GM19468 (cell line): ENCODE results near the gene MCCC1.
"Not testable (repeated sequence)": the region's sequence is repeated elsewhere in the genome, so short reads cannot be mapped to it uniquely, and the experiment has no call there.

Source experiments
- ATAC-seq: cut with Tn5 transposase; IDR thresholded peaks from one replicate; pipeline ENCODE4 v1.9.1; 2021; ENCODE audit warnings: mild to moderate bottlenecking, moderate library complexity, moderate number of reproducible peaks; ENCODE audit not compliant: unreplicated experiment; ENCODE audit errors: extremely low read depth

MCCC1 gene

GRCh38 chr3:183106635-183107034 lies 7.3 kb upstream of the MCCC1 start:
- ATAC-seq, result no peak

- not testable (repeated sequence) for ATAC-seq
Measured at GRCh38 chr3:183103950-183104349, 4.7 kb upstream of the MCCC1 start.

- ATAC-seq, result not testable (repeated sequence)
Measured at GRCh38 chr3:183101040-183101439, 1.7 kb upstream of the MCCC1 start.

GRCh38 chr3:183100376-183100775 lies 1.1 kb upstream of the MCCC1 start:
- no peak for ATAC-seq

GRCh38 chr3:183099838-183100204 lies 525 bp upstream of the MCCC1 start:
- ATAC-seq, result no peak

- ATAC-seq, result no peak
Measured at GRCh38 chr3:183098536-183099025, 715 bp downstream of the MCCC1 start.

- no peak for ATAC-seq
Measured at GRCh38 chr3:183094711-183095110, 4.6 kb downstream of the MCCC1 start.

- ATAC-seq, result no peak
Measured at GRCh38 chr3:183092256-183092655, 7.0 kb downstream of the MCCC1 start.

GRCh38 chr3:183087184-183087583 lies 12.1 kb downstream of the MCCC1 start:
- ATAC-seq, result no peak

- ATAC-seq, result no peak
Measured at GRCh38 chr3:183085634-183086390, 13.5 kb downstream of the MCCC1 start.

- no peak for ATAC-seq
Measured at GRCh38 chr3:183082355-183082915, 16.9 kb downstream of the MCCC1 start.

GRCh38 chr3:183081459-183082183 lies 17.7 kb downstream of the MCCC1 start:
- no peak for ATAC-seq

GRCh38 chr3:183080628-183081027 lies 18.7 kb downstream of the MCCC1 start:
- ATAC-seq, result no peak

GRCh38 chr3:183074881-183075280 lies 24.4 kb downstream of the MCCC1 start:
- ATAC-seq, result no peak

- no peak for ATAC-seq
Measured at GRCh38 chr3:183074261-183074660, 25.0 kb downstream of the MCCC1 start.

GRCh38 chr3:183073839-183074238 lies 25.5 kb downstream of the MCCC1 start:
- no peak for ATAC-seq

GRCh38 chr3:183070892-183071291 lies 28.4 kb downstream of the MCCC1 start:
- no peak for ATAC-seq

- ATAC-seq, result no peak
Measured at GRCh38 chr3:183069086-183069485, 30.2 kb downstream of the MCCC1 start.

GRCh38 chr3:183066891-183067290 lies 32.4 kb downstream of the MCCC1 start:
- not testable (repeated sequence) for ATAC-seq

GRCh38 chr3:183064475-183064874 lies 34.8 kb downstream of the MCCC1 start:
- no peak for ATAC-seq
